Neural cell (in vitro differentiated cells): Measurements from ENCODE around the gene GLI3.

ENCODE experiments used
- EP300 ChIP-seq: fragments of 450-650 bp; conservative IDR thresholded peaks from 2 replicates; pipeline ENCODE4 v1.6.1; 2014; ENCODE audit warnings: antibody characterized with exemption, mild to moderate bottlenecking, moderate library complexity; ENCODE audit not compliant: poor library complexity, severe bottlenecking
- POLR2AphosphoS5 ChIP-seq: IDR thresholded peaks from 2 replicates; pipeline ENCODE4 v1.6.1; 2012
- TF ChIP-seq, protein P1 (sequence below): fragments of 450-650 bp; IDR thresholded peaks from 2 replicates; pipeline ENCODE4 v1.5.1; 2014; ENCODE audit warnings: antibody characterized with exemption, mild to moderate bottlenecking, moderate library complexity; ENCODE audit not compliant: poor library complexity, severe bottlenecking
- TF ChIP-seq, protein P2 (sequence below): IDR thresholded peaks from 2 replicates; pipeline ENCODE4 v1.6.1; 2012; ENCODE audit warnings: borderline replicate concordance

DNA sequence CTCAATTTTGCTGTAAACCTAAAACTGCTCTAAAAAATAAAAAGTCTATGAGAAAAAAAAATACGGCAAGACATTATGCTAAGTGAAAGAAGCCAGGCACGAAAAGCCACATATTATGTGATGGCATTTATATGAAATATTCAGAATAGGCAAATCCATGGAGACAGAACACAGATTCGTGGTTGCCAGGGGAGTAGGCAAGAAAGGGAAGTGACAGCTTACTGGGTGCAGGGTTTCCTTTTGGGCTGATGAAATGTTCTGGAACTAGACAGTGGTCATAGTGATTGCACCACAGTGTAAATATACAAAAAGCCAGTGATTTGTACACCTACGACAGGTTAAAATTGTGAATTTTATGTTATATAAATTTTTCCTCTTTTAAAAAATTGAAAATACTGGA, 41.3 kb upstream of the GLI3 start:
- TF ChIP-seq, protein P1, sequence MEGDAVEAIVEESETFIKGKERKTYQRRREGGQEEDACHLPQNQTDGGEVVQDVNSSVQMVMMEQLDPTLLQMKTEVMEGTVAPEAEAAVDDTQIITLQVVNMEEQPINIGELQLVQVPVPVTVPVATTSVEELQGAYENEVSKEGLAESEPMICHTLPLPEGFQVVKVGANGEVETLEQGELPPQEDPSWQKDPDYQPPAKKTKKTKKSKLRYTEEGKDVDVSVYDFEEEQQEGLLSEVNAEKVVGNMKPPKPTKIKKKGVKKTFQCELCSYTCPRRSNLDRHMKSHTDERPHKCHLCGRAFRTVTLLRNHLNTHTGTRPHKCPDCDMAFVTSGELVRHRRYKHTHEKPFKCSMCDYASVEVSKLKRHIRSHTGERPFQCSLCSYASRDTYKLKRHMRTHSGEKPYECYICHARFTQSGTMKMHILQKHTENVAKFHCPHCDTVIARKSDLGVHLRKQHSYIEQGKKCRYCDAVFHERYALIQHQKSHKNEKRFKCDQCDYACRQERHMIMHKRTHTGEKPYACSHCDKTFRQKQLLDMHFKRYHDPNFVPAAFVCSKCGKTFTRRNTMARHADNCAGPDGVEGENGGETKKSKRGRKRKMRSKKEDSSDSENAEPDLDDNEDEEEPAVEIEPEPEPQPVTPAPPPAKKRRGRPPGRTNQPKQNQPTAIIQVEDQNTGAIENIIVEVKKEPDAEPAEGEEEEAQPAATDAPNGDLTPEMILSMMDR = no peak
- TF ChIP-seq POLR2AphosphoS5 (no peak), EP300 (no peak)
- TF ChIP-seq, protein P2, sequence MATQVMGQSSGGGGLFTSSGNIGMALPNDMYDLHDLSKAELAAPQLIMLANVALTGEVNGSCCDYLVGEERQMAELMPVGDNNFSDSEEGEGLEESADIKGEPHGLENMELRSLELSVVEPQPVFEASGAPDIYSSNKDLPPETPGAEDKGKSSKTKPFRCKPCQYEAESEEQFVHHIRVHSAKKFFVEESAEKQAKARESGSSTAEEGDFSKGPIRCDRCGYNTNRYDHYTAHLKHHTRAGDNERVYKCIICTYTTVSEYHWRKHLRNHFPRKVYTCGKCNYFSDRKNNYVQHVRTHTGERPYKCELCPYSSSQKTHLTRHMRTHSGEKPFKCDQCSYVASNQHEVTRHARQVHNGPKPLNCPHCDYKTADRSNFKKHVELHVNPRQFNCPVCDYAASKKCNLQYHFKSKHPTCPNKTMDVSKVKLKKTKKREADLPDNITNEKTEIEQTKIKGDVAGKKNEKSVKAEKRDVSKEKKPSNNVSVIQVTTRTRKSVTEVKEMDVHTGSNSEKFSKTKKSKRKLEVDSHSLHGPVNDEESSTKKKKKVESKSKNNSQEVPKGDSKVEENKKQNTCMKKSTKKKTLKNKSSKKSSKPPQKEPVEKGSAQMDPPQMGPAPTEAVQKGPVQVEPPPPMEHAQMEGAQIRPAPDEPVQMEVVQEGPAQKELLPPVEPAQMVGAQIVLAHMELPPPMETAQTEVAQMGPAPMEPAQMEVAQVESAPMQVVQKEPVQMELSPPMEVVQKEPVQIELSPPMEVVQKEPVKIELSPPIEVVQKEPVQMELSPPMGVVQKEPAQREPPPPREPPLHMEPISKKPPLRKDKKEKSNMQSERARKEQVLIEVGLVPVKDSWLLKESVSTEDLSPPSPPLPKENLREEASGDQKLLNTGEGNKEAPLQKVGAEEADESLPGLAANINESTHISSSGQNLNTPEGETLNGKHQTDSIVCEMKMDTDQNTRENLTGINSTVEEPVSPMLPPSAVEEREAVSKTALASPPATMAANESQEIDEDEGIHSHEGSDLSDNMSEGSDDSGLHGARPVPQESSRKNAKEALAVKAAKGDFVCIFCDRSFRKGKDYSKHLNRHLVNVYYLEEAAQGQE = no peak
